ENCODE data around the gene ATP4A.

DNA sequence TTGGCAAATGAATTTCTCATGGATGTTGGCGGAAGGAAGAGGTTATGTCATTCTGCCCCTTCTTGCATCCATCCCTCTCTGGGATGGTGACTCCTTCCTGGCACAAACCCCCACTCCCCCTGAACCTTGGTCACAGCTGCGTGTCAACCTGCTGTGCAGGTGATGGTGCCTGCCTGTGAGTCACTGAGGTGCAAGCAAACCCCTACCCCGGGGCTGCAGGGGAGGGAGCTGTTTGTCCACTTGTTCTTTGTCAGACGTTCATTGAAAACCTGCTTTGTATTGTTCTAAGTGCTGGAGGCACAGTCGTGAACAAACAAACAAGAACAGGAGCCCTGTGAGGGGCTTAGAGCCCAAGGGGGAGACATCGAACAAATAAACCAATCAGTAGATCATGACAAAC is 32.2 kb downstream of the ATP4A start:
- no peak for TF ChIP-seq CTCF (conservative IDR thresholded peaks at IDR 0.05; ENCODE audit: low read length)
- TF ChIP-seq EZH2phosphoT487 (IDR thresholded peaks at IDR 0.05; ENCODE audit: borderline replicate concordance): no peak

Data from Loucy (cell line).